ENCODE results near the gene KANSL1. TPM values are rescaled to one million over a fixed set of nuclear protein-coding genes. Genes with fewer than 3 reads are reported as not detected.
"Not testable (repeated sequence)": the region's sequence is repeated elsewhere in the genome, so short reads cannot be mapped to it uniquely, and the experiment has no call there.

Gene KANSL1
- polyA plus RNA-seq, 1 donor: 38.7 TPM

- DNase-seq (ENCODE audit: low read depth): peak; percentile 50
Measured at GRCh38 chr17:46192439-46193150, 634 bp downstream of the KANSL1 start.

- DNase-seq (ENCODE audit: low read depth): no peak
Measured at GRCh38 chr17:46192189-46192438, 1.1 kb downstream of the KANSL1 start.

GRCh38 chr17:46191322-46192188, 1.7 kb downstream of the KANSL1 start:
- DNase-seq (ENCODE audit: low read depth): peak; percentile 26

- DNase-seq (ENCODE audit: low read depth): no peak
Measured at GRCh38 chr17:46190763-46191162, 2.5 kb downstream of the KANSL1 start.

- DNase-seq (ENCODE audit: low read depth): not testable (repeated sequence)
Measured at GRCh38 chr17:46186827-46187235, 6.4 kb downstream of the KANSL1 start.

GRCh38 chr17:46184696-46185095, 8.5 kb downstream of the KANSL1 start:
- no peak for DNase-seq (ENCODE audit: low read depth)

- DNase-seq (ENCODE audit: low read depth): not testable (repeated sequence)
Measured at GRCh38 chr17:46183383-46183782, 9.8 kb downstream of the KANSL1 start.

- no peak for DNase-seq (ENCODE audit: low read depth)
Measured at GRCh38 chr17:46182961-46183360, 10.3 kb downstream of the KANSL1 start.

GRCh38 chr17:46181940-46182339, 11.3 kb downstream of the KANSL1 start:
- no peak for DNase-seq (ENCODE audit: low read depth)

GRCh38 chr17:46181316-46181715, 11.9 kb downstream of the KANSL1 start:
- DNase-seq (ENCODE audit: low read depth): not testable (repeated sequence)

- no peak for DNase-seq (ENCODE audit: low read depth)
Measured at GRCh38 chr17:46180892-46181274, 12.3 kb downstream of the KANSL1 start.

- DNase-seq (ENCODE audit: low read depth): not testable (repeated sequence)
Measured at GRCh38 chr17:46180185-46180891, 12.9 kb downstream of the KANSL1 start.

GRCh38 chr17:46179375-46179999, 13.7 kb downstream of the KANSL1 start:
- peak; percentile 11 for DNase-seq (ENCODE audit: low read depth)

GRCh38 chr17:46178550-46179214, 14.5 kb downstream of the KANSL1 start:
- no peak for DNase-seq (ENCODE audit: low read depth)

GRCh38 chr17:46176975-46177374, 16.3 kb downstream of the KANSL1 start:
- DNase-seq (ENCODE audit: low read depth): no peak

GRCh38 chr17:46175891-46176290, 17.3 kb downstream of the KANSL1 start:
- DNase-seq (ENCODE audit: low read depth): no peak

GRCh38 chr17:46173153-46173552, 20.1 kb downstream of the KANSL1 start:
- DNase-seq (ENCODE audit: low read depth): no peak

- no peak for DNase-seq (ENCODE audit: low read depth)
Measured at GRCh38 chr17:46171939-46172338, 21.3 kb downstream of the KANSL1 start.

- no peak for DNase-seq (ENCODE audit: low read depth)
Measured at GRCh38 chr17:46170639-46171429, 22.4 kb downstream of the KANSL1 start.

- DNase-seq (ENCODE audit: low read depth): no peak
Measured at GRCh38 chr17:46169913-46170638, 23.2 kb downstream of the KANSL1 start.
